GM23248 (cell line): ENCODE measurements around the gene FKRP. TPM values are rescaled to one million over a fixed set of nuclear protein-coding genes. Genes with fewer than 3 reads are reported as not detected.

Experiments used
- DNase-seq: peaks from one replicate; pipeline ENCODE4 v3.0.0-alpha.2; 2015
- H2AFZ ChIP-seq: fragments of 200-600 bp; sonication (generic); 2 replicates; pipeline ENCODE4 v1.6.1; 2016; ENCODE audit warnings: antibody characterized with exemption
- H3F3A ChIP-seq: fragments of 200-600 bp; sonication (generic); 2 replicates; pipeline ENCODE4 v1.6.1; 2016; ENCODE audit warnings: mild to moderate bottlenecking, antibody characterized with exemption, mixed run types; ENCODE audit not compliant: insufficient read depth
- H3K27ac ChIP-seq: fragments of 200-600 bp; sonication (generic); 2 replicates; pipeline ENCODE4 v1.5.1; 2016; ENCODE audit warnings: mild to moderate bottlenecking
- H3K27me3 ChIP-seq: fragments of 200-600 bp; sonication (generic); replicated peaks from 2 replicates; pipeline ENCODE4 v1.6.1; 2016; ENCODE audit warnings: mild to moderate bottlenecking; ENCODE audit not compliant: insufficient read depth
- H3K36me3 ChIP-seq: fragments of 200-600 bp; sonication (generic); 2 replicates; pipeline ENCODE4 v1.6.1; 2016; ENCODE audit warnings: low read depth, mild to moderate bottlenecking
- H3K4me1 ChIP-seq: fragments of 200-600 bp; sonication (generic); 2 replicates; pipeline ENCODE4 v1.6.1; 2016; ENCODE audit warnings: mild to moderate bottlenecking; ENCODE audit not compliant: insufficient read depth
- H3K4me2 ChIP-seq: fragments of 200-600 bp; sonication (generic); one replicate; pipeline ENCODE4 v1.6.1; 2016; ENCODE audit warnings: mild to moderate bottlenecking; ENCODE audit not compliant: unreplicated experiment
- H3K4me3 ChIP-seq: fragments of 200-600 bp; sonication (generic); 2 replicates; pipeline ENCODE4 v1.5.1; 2016; ENCODE audit warnings: mild to moderate bottlenecking
- H3K79me2 ChIP-seq: fragments of 200-600 bp; sonication (generic); 2 replicates; pipeline ENCODE4 v1.6.1; 2016; ENCODE audit warnings: mild to moderate bottlenecking; ENCODE audit not compliant: insufficient read depth
- H3K9ac ChIP-seq: fragments of 200-600 bp; sonication (generic); 2 replicates; pipeline ENCODE4 v1.6.1; 2016; ENCODE audit warnings: mild to moderate bottlenecking
- H3K9me2 ChIP-seq: fragments of 200-600 bp; sonication (generic); 2 replicates; pipeline ENCODE4 v1.6.1; 2016; ENCODE audit warnings: mixed run types, mild to moderate bottlenecking, moderate library complexity; ENCODE audit not compliant: insufficient read depth
- H3K9me3 ChIP-seq: fragments of 200-600 bp; sonication (generic); one replicate; pipeline ENCODE4 v1.6.1; 2017; ENCODE audit warnings: low read depth
- H4K20me1 ChIP-seq: fragments of 200-600 bp; sonication (generic); 2 replicates; pipeline ENCODE4 v1.6.0; 2016; ENCODE audit not compliant: insufficient read depth
- EZH2 ChIP-seq: fragments of 200-600 bp; sonication (generic); IDR thresholded peaks from 2 replicates; pipeline ENCODE4 v1.6.1; 2018; ENCODE audit warnings: antibody characterized with exemption, mild to moderate bottlenecking; ENCODE audit not compliant: insufficient read depth, poor library complexity, severe bottlenecking
- EZH2phosphoT487 ChIP-seq: fragments of 200-600 bp; sonication (generic); IDR thresholded peaks from 2 replicates; pipeline ENCODE4 v1.6.1; 2018; ENCODE audit warnings: antibody characterized with exemption, moderate library complexity, mild to moderate bottlenecking, low read depth; ENCODE audit not compliant: insufficient read depth
- WGBS, 2 experiments: methylation state at CpG; one replicate each; pipeline ENCODE4 v1.1.6; 2015 to 2017; ENCODE audit warnings: low lambda C conversion rate in 2 of 2, low coverage in 1 of 2; ENCODE audit errors: missing lambda C conversion rate in 2 of 2; 5-methylcytosine and 5-hydroxymethylcytosine counted together
- in situ Hi-C: fragments of 300-500 bp; cut with MboI; formaldehyde crosslinking; loops from 2 replicates; pipeline ENCODE4 v1.15.0; 2020
- polyA plus RNA-seq: library from polyadenylated mRNA; unstranded; fragments of >200 nt; fragmentation: Nextera tagmentation; extraction: Ambion mirVana; gene quantifications from 2 replicates; pipeline ENCODE4 v1.2.1, GENCODE V29; 2016
- total RNA-seq: library from RNA; depleted of rRNA; stranded (reverse); fragments of >200 nt; shearing (Covaris generic); gene quantifications from 2 replicates; pipeline ENCODE4 v1.2.3, GENCODE V29; 2014

FKRP gene
- total and polyA plus RNA-seq, 2 experiments from 2014 or later: 15.0 to 41.5 TPM

GRCh38 chr19:46755077-46755852, 9.4 kb downstream of the FKRP start:
- DNase-seq: peak; percentile 67
- Histone ChIP-seq H3K27ac (no peak overlapping the region), H3K27me3 (no peaks in the 10 kb centered on the region), H3F3A (peaks cover 16% of the 10 kb centered on the region), H4K20me1 (no peaks in the 10 kb centered on the region), H3K9me3 (no peaks in the 10 kb centered on the region), H3K36me3 (no peaks in the 10 kb centered on the region), H3K4me3 (no peak overlapping the region), H3K4me2 (no peak overlapping the region), H3K9me2 (no peaks in the 10 kb centered on the region), H3K79me2 (no peaks in the 10 kb centered on the region), H3K4me1 (peaks cover 15% of the 10 kb centered on the region), H2AFZ (no peak overlapping the region), H3K9ac (no peak overlapping the region)
- in situ Hi-C loops: loop anchor here (10.0 kb wide), 1 partner anchor 240 kb away; no protein-coding TSS in a partner anchor
- TF ChIP-seq EZH2 (no peak), EZH2phosphoT487 (no peak)
- WGBS, 2 experiments: 86 to 88% methylated on average over 15 to 39 of the region's 39 CpGs

- H3K9me3 ChIP-seq: no peaks in the 10 kb centered on the region
- no peaks in the 10 kb centered on the region for H3K36me3 ChIP-seq
- H3K27ac ChIP-seq: no peak overlapping the region
- H3K4me3 ChIP-seq: no peak overlapping the region
- no peak overlapping the region for H3K9ac ChIP-seq
- H3F3A ChIP-seq: peaks cover 23% of the 10 kb centered on the region
- no peak for TF ChIP-seq EZH2phosphoT487
- TF ChIP-seq EZH2: no peak
- H4K20me1 ChIP-seq: no peaks in the 10 kb centered on the region
- H3K4me1 ChIP-seq: peaks cover 23% of the 10 kb centered on the region
- H3K4me2 ChIP-seq: no peak overlapping the region
- H3K9me2 ChIP-seq: no peaks in the 10 kb centered on the region
- H3K27me3 ChIP-seq: no peaks in the 10 kb centered on the region
- DNase-seq: no peak
- H2AFZ ChIP-seq: no peak overlapping the region
- WGBS, 2 experiments: 95 to 96% methylated on average over 56 to 86 of the region's 86 CpGs
- in situ Hi-C loops: loop anchor here (10.0 kb wide), 1 partner anchor 239 kb away; no protein-coding TSS in a partner anchor
- H3K79me2 ChIP-seq: no peaks in the 10 kb centered on the region
These were observed 10.1 kb downstream of the FKRP start for GRCh38 chr19:46755853-46756543.

- Histone ChIP-seq H3K27ac (no peak overlapping the region), H3K9me3 (no peaks in the 10 kb centered on the region), H3K4me1 (peaks cover 28% of the 10 kb centered on the region), H3F3A (peaks cover 29% of the 10 kb centered on the region), H2AFZ (no peak overlapping the region), H3K27me3 (no peaks in the 10 kb centered on the region), H3K36me3 (no peaks in the 10 kb centered on the region), H3K9ac (no peak overlapping the region), H4K20me1 (no peaks in the 10 kb centered on the region), H3K4me2 (no peak overlapping the region), H3K79me2 (no peaks in the 10 kb centered on the region), H3K4me3 (no peak overlapping the region), H3K9me2 (no peaks in the 10 kb centered on the region)
- 92% methylated on average over 16 to 30 of the region's 30 CpGs for WGBS, 2 experiments
- in situ Hi-C loops: loop anchor here (10.0 kb wide), 1 partner anchor 238 kb away; no protein-coding TSS in a partner anchor
- TF ChIP-seq EZH2 (no peak), EZH2phosphoT487 (no peak)
- DNase-seq: no peak
These were observed 10.7 kb downstream of the FKRP start for GRCh38 chr19:46756544-46756888.

GRCh38 chr19:46759206-46759605, 13.3 kb downstream of the FKRP start:
- H3K36me3 ChIP-seq: no peaks in the 10 kb centered on the region
- no peak for DNase-seq
- no peaks in the 10 kb centered on the region for H3K9me2 ChIP-seq
- peaks cover 31% of the 10 kb centered on the region for H3F3A ChIP-seq
- H3K9ac ChIP-seq: peak overlapping the region; percentile 70
- H3K27ac ChIP-seq: peak overlapping the region; percentile 93
- in situ Hi-C loops: loop anchor here (10.0 kb wide), 1 partner anchor 236 kb away; no protein-coding TSS in a partner anchor
- TF ChIP-seq EZH2 (no peak), EZH2phosphoT487 (no peak)
- 89 to 92% methylated on average over 6 of the region's 6 CpGs for WGBS, 2 experiments
- no peaks in the 10 kb centered on the region for H3K27me3 ChIP-seq
- H3K4me2 ChIP-seq: peak overlapping the region; percentile 71
- peaks cover 29% of the 10 kb centered on the region for H3K4me1 ChIP-seq
- no peak overlapping the region for H2AFZ ChIP-seq
- H3K79me2 ChIP-seq: no peaks in the 10 kb centered on the region
- H4K20me1 ChIP-seq: no peaks in the 10 kb centered on the region
- H3K9me3 ChIP-seq: no peaks in the 10 kb centered on the region
- H3K4me3 ChIP-seq: no peak overlapping the region
